Measurements from ENCODE around the gene LSM14B. TPM values are rescaled to one million over a fixed set of nuclear protein-coding genes. Genes with fewer than 3 reads are reported as not detected.

Gene LSM14B
- total RNA-seq, 1 donor from 2014 or later, result 64.3 TPM

DNA sequence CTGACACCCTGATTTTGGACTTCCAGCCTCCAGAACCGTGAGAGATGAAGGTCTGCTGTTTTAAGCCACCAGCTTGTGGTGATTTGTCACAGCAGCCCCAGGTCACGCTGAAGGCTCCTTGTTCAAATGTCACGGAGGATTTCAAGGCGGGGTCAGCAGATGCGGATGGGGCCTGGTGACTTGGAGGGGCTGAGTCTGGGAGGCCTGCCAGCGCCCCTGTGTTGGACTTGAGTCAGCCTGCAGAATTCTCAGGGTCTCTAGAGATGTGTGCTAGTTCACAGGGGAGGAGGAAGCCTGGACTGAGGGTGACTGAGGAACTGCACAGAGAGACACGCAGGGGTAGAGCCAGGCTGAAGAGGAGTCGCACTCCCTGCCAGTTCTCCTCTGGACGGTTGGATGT is 37.1 kb upstream of the LSM14B start:
- Mint-ChIP-seq H3K36me3 (no peaks in the 10 kb centered on the region), H3K4me1 (no peaks in the 10 kb centered on the region), H3K27me3 (ENCODE audit: low read depth) (peaks cover 13% of the 10 kb centered on the region), H3K27ac (no peak overlapping the region), H3K9me3 (no peaks in the 10 kb centered on the region), H3K4me3 (no peak overlapping the region)
- TF ChIP-seq, protein P1, sequence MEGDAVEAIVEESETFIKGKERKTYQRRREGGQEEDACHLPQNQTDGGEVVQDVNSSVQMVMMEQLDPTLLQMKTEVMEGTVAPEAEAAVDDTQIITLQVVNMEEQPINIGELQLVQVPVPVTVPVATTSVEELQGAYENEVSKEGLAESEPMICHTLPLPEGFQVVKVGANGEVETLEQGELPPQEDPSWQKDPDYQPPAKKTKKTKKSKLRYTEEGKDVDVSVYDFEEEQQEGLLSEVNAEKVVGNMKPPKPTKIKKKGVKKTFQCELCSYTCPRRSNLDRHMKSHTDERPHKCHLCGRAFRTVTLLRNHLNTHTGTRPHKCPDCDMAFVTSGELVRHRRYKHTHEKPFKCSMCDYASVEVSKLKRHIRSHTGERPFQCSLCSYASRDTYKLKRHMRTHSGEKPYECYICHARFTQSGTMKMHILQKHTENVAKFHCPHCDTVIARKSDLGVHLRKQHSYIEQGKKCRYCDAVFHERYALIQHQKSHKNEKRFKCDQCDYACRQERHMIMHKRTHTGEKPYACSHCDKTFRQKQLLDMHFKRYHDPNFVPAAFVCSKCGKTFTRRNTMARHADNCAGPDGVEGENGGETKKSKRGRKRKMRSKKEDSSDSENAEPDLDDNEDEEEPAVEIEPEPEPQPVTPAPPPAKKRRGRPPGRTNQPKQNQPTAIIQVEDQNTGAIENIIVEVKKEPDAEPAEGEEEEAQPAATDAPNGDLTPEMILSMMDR (IDR thresholded peaks at IDR 0.05; ENCODE audit: unreplicated experiment), result no peak
- no peak for DNase-seq (ENCODE audit: low spot score in 2 of 2, unreplicated experiment in 2 of 2)

DNA sequence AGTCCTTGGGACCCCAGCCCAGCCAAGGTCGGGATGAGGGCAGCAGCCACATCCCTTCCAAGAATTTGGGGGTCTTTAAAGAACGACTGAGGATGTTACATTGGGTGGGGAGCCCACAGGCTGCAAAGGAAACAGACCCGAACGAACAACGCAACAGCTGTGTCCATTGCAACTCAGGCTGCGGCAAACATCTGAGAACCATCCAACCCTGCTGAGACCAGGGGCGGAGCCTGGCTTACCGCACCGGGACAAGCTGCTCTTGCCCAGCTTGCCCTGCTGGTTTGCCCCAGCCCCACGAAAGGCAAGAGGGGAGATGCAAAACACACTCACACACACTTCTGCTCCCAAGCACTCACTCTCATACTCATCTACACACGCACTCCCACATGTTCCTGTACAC is 35.0 kb upstream of the LSM14B start:
- TF ChIP-seq, protein P1 (IDR thresholded peaks at IDR 0.05; ENCODE audit: unreplicated experiment), result no peak
- no peak for DNase-seq (ENCODE audit: low spot score in 2 of 2, unreplicated experiment in 2 of 2)
- Mint-ChIP-seq H3K9me3 (no peaks in the 10 kb centered on the region), H3K36me3 (no peaks in the 10 kb centered on the region), H3K27me3 (ENCODE audit: low read depth) (peaks cover 17% of the 10 kb centered on the region), H3K27ac (no peak overlapping the region), H3K4me3 (no peak overlapping the region), H3K4me1 (no peaks in the 10 kb centered on the region)

DNA sequence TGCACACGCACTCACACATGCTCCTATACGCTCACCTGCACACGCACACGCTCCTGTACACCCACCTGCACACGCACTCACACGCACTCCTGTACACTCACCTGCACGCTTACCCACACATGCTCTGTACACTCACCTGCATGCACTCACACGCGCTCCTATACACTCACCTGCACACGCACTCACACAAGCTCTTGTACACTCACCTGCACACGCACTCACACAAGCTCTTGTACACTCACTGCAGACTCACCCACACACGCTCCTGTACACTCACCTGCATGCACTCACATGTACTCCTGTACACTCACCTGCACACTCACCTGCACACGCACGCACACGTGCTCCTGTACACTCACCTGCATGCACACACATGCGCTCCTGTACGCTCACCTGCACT is 34.6 kb upstream of the LSM14B start:
- H3K4me3 Mint-ChIP-seq, result no peak overlapping the region
- no peak overlapping the region for H3K27ac Mint-ChIP-seq

GRCh38 chr20:62088258-62089127 is 33.8 kb upstream of the LSM14B start:
- no peaks in the 10 kb centered on the region for H3K4me1 Mint-ChIP-seq
- DNase-seq (ENCODE audit: low spot score in 2 of 2, unreplicated experiment in 2 of 2), result no peak

More for the DNA sequence above, 34.6 kb upstream of the LSM14B start:
- no peak for DNase-seq (ENCODE audit: low spot score in 2 of 2, unreplicated experiment in 2 of 2)
- Mint-ChIP-seq H3K9me3 (no peaks in the 10 kb centered on the region), H3K36me3 (no peaks in the 10 kb centered on the region), H3K4me1 (no peaks in the 10 kb centered on the region), H3K27me3 (ENCODE audit: low read depth) (peaks cover 16% of the 10 kb centered on the region)
- TF ChIP-seq, protein P1 (IDR thresholded peaks at IDR 0.05; ENCODE audit: unreplicated experiment), result no peak

GRCh38 chr20:62089393-62089792 is 32.9 kb upstream of the LSM14B start:
- Mint-ChIP-seq H3K27me3 (ENCODE audit: low read depth) (peaks cover 14% of the 10 kb centered on the region), H3K4me1 (no peaks in the 10 kb centered on the region), H3K9me3 (no peaks in the 10 kb centered on the region), H3K36me3 (no peaks in the 10 kb centered on the region), H3K4me3 (no peak overlapping the region), H3K27ac (no peak overlapping the region)
- TF ChIP-seq, protein P1 (IDR thresholded peaks at IDR 0.05; ENCODE audit: unreplicated experiment), result no peak
- no peak for DNase-seq (ENCODE audit: low spot score in 2 of 2, unreplicated experiment in 2 of 2)

More at GRCh38 chr20:62088258-62089127, 33.8 kb upstream of the LSM14B start:
- H3K9me3 Mint-ChIP-seq, result no peaks in the 10 kb centered on the region
- H3K4me3 Mint-ChIP-seq, result no peak overlapping the region
- H3K27ac Mint-ChIP-seq, result no peak overlapping the region
- H3K27me3 Mint-ChIP-seq (ENCODE audit: low read depth), result peaks cover 14% of the 10 kb centered on the region
- H3K36me3 Mint-ChIP-seq, result no peaks in the 10 kb centered on the region
- TF ChIP-seq, protein P1 (IDR thresholded peaks at IDR 0.05; ENCODE audit: unreplicated experiment), result no peak
